GM12873 (cell line): Measurements from ENCODE around the gene EMD.

Source experiments
- TF ChIP-seq, protein P1 (sequence below): IDR thresholded peaks from 2 replicates; pipeline ENCODE4 v1.5.1; 2012; ENCODE audit warnings: low read depth, mild to moderate bottlenecking, moderate library complexity, low read length, control low read depth; ENCODE audit not compliant: insufficient read depth; ENCODE audit errors: missing control alignments

Gene EMD

DNA sequence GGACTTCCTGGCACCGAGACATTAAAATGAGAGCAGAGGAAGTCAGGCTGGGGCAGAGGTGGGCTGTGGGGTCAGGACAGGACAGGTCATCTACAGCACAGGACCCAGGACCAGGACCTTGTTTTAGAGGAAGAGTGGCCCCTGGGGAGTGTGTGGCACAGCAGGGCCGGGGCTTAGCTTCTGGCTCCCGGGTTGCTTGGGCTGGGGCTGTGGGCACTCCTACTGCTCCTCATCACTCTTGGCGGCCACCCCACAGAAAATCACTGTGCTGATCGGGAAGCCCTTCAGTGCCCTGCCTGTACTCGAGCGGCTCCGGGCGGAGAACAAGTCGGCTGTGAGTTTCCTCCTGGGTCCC lies 41.3 kb downstream of the EMD start:
- TF ChIP-seq, protein P1, sequence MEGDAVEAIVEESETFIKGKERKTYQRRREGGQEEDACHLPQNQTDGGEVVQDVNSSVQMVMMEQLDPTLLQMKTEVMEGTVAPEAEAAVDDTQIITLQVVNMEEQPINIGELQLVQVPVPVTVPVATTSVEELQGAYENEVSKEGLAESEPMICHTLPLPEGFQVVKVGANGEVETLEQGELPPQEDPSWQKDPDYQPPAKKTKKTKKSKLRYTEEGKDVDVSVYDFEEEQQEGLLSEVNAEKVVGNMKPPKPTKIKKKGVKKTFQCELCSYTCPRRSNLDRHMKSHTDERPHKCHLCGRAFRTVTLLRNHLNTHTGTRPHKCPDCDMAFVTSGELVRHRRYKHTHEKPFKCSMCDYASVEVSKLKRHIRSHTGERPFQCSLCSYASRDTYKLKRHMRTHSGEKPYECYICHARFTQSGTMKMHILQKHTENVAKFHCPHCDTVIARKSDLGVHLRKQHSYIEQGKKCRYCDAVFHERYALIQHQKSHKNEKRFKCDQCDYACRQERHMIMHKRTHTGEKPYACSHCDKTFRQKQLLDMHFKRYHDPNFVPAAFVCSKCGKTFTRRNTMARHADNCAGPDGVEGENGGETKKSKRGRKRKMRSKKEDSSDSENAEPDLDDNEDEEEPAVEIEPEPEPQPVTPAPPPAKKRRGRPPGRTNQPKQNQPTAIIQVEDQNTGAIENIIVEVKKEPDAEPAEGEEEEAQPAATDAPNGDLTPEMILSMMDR = no peak

GRCh38 chrX:154426916-154427770 lies 48.0 kb downstream of the EMD start:
- TF ChIP-seq, protein P1 = no peak

- TF ChIP-seq, protein P1 = peak; percentile 18
Observed at GRCh38 chrX:154428176-154429171, 49.4 kb downstream of the EMD start, which contains the start of gene ATP6AP1. Gene ATP6AP1 (plus strand): TSS chrX:154428677. CDS start chrX:154428693, 16 bp downstream.

GRCh38 chrX:154429711-154430110 lies 50.6 kb downstream of the EMD start:
- TF ChIP-seq, protein P1 = no peak

- TF ChIP-seq, protein P1 = no peak
Observed at GRCh38 chrX:154430479-154430878, 51.4 kb downstream of the EMD start.

DNA sequence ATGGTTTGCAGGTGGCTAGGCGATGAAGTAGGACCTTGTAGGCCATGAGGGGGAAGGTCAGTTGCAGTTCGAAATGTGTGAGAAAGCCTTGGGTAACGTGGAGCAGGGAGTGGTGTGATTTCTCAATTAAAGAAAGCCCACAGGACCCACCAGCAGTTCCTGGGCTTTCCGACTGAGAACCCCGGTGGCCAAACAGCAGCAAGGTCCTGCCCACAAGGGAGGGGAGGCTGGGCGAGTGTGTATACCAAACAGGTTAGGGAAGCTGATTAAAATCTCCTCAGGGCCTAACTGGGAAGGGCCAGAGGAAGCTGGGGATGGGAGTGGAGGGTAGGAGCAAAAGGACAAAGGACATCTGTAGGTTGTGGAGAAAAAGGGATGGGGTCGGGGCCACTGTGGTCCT lies 51.8 kb downstream of the EMD start:
- TF ChIP-seq, protein P1 = no peak
